Hematopoietic multipotent progenitor cell treated with erythropoietin and hydrocortisone succinate and interleukin-3 and kit ligand, for 17 days (in vitro differentiated cells): ENCODE results near the gene ZNF568.

Experiments
- DNase-seq: peaks from one replicate; pipeline ENCODE4 v3.0.0-alpha.2; 2015; ENCODE audit warnings: low spot score

Gene ZNF568

GRCh38 chr19:36999313-36999712 is 83.2 kb downstream of the ZNF568 start:
- no peak for DNase-seq

GRCh38 chr19:37007587-37008220 is 91.6 kb downstream of the ZNF568 start:
- DNase-seq = no peak

GRCh38 chr19:37009871-37010270 is 93.7 kb downstream of the ZNF568 start:
- DNase-seq = no peak

- no peak for DNase-seq
Observed at GRCh38 chr19:37012093-37012745, 96.1 kb downstream of the ZNF568 start.

GRCh38 chr19:37014456-37014855 is 98.3 kb downstream of the ZNF568 start:
- DNase-seq = no peak

- DNase-seq = no peak
Observed at GRCh38 chr19:37045140-37045539, 129.0 kb downstream of the ZNF568 start.
